ENCODE measurements around the gene RAB3D.

DNA sequence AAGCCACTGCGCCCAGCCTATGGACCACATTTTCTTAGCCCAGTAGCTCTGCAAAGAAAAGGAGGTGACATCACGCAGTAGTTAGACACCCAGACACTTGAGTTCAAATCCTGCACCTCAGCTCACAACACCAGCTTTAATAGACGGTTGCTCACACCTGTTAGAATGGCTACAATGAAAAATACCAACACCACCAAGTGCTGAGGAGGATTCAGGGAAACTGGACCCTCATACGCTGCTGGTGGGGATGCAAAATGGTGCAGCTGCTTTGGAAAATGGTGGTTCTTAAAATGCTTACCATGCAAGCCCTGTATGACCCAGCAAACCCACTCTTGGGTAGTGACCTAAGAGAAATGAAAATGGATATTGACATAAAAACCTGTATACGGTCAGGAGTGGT lies 65.5 kb downstream of the RAB3D start:
- TF ChIP-seq, protein P1, sequence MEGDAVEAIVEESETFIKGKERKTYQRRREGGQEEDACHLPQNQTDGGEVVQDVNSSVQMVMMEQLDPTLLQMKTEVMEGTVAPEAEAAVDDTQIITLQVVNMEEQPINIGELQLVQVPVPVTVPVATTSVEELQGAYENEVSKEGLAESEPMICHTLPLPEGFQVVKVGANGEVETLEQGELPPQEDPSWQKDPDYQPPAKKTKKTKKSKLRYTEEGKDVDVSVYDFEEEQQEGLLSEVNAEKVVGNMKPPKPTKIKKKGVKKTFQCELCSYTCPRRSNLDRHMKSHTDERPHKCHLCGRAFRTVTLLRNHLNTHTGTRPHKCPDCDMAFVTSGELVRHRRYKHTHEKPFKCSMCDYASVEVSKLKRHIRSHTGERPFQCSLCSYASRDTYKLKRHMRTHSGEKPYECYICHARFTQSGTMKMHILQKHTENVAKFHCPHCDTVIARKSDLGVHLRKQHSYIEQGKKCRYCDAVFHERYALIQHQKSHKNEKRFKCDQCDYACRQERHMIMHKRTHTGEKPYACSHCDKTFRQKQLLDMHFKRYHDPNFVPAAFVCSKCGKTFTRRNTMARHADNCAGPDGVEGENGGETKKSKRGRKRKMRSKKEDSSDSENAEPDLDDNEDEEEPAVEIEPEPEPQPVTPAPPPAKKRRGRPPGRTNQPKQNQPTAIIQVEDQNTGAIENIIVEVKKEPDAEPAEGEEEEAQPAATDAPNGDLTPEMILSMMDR (IDR thresholded peaks at IDR 0.05): no peak
- no peak for TF ChIP-seq ZFX (IDR thresholded peaks at IDR 0.05; ENCODE audit: borderline replicate concordance)
